ENCODE data around the gene CDS2. TPM values are rescaled to one million over a fixed set of nuclear protein-coding genes. Genes with fewer than 3 reads are reported as not detected.

The CDS2 gene
- total and polyA plus RNA-seq, 2 of the 13 experiments (the other 11 are each of a cell fraction or from before 2014, with no cell fraction given): 81.3 to 153 TPM

DNA sequence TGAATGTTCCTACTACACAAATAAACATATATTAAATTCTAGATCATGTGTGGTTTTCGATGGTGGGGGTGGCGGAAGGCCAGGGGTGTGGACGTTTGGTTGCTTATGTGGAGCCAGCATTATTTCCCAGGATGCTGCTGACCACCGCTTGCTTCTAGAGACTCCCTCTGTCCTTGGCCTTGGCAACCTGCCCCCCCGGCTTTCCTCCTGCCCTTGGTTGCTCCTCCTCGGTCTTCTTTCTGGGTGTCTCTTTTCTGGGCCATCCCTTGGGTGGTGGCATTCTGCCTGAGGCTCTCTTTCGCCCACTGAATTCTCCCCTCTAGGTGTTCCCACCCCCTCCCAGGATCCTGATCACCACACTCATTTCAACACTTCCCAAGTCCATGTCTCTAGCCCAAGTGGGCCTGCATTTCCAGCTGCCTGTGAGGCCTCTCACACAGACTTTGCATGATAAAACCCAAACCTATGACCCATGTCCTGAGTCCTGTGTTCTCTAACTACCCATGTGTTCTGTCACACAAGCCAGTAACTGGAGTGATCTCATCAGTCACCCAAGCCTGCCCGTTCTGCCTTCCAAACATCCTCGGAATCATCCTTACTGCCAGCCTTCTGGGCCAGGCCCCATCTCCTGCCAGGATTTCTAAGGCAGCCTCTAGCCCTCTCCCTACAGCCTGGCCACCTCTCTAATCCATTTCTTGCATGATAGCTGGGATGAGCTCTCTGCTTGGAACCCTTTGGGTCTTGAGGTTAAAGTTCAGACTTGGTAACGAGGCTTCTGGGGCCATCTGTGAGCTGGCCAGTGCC, 71.2 kb downstream of the CDS2 start:
- DNase-seq (ENCODE audit: low spot score): no peak
- Histone ChIP-seq H4K20me1 (ENCODE audit: insufficient read depth, low read length) (no peaks in the 10 kb centered on the region), H3K4me3 (replicated peaks in 1 of 3; ENCODE audit: insufficient read depth in 1 of 3, low read depth in 2 of 3, low read length in 3 of 3) (no peak overlapping the region), H3K36me3 (replicated peaks in 1 of 2; ENCODE audit: control insufficient read depth in 1 of 2, insufficient read depth in 2 of 2, low read length in 2 of 2) (peaks cover 5 to 35% of the 10 kb centered on the region in 2 experiments), H3K4me1 (ENCODE audit: insufficient read depth, low read length) (peaks cover 13% of the 10 kb centered on the region), H3K9me3 (ENCODE audit: low read length) (no peaks in the 10 kb centered on the region), H3K79me2 (ENCODE audit: insufficient read depth, low read length) (no peaks in the 10 kb centered on the region), H3K4me2 (ENCODE audit: low read depth, low read length) (no peak overlapping the region), H3K27me3 (ENCODE audit: control insufficient read depth in 1 of 2, insufficient read depth in 2 of 2, low read length in 2 of 2) (no peaks in the 10 kb centered on the region), H3K9ac (ENCODE audit: insufficient read depth, low read depth, low read length) (no peak overlapping the region), H3K27ac (ENCODE audit: extremely low read length, insufficient read depth, low read length) (no peak overlapping the region), H2AFZ (ENCODE audit: low read length) (no peak overlapping the region)
- in situ Hi-C loops (cut with HindIII; ENCODE audit: extremely low pct_ligation_motif_present, low pct_unique_long_range_greater_than_20kb) (no loop called here), intact Hi-C loops (cut with micrococcal nuclease; ENCODE audit: unreplicated experiment) (loop anchor here (1.0 kb wide), 1 partner anchor 12 kb away; no protein-coding TSS in a partner anchor)
- CTCF ChIA-PET (ENCODE audit: low intra/inter-chr PET ratio, low total read pairs): no interaction called here
- TF ChIP-seq NBN (conservative IDR thresholded peaks at IDR 0.05): no peak
- TF ChIP-seq EED (CRISPR knock-in tag; IDR thresholded peaks at IDR 0.05): peak; percentile 61; the same call in 1 of the 2 replicates
- 0 out of 2 replicates have a peak, but pooled peaks have one; percentile 15 for TF ChIP-seq ZNF598 (CRISPR knock-in tag; IDR thresholded peaks at IDR 0.05; ENCODE audit: borderline replicate concordance)
- no peak for TF ChIP-seq ARNT (IDR thresholded peaks at IDR 0.05)
- 0 out of 2 replicates have a peak, but pooled peaks have one; percentile 52 for TF ChIP-seq ZNF704 (CRISPR knock-in tag; IDR thresholded peaks at IDR 0.05; ENCODE audit: borderline replicate concordance)
- TF ChIP-seq ZNF619 (CRISPR knock-in tag; IDR thresholded peaks at IDR 0.05): no peak
- TF ChIP-seq GTF3A (CRISPR knock-in tag; conservative IDR thresholded peaks at IDR 0.05): 0 out of 2 replicates have a peak, but pooled peaks have one; percentile 57
- no peak for TF ChIP-seq MAZ (IDR thresholded peaks at IDR 0.05; ENCODE audit: borderline replicate concordance, low read depth, low read length)
- no peak for TF ChIP-seq MAZ (CRISPR knock-in tag; IDR thresholded peaks at IDR 0.05; ENCODE audit: low read depth)
- TF ChIP-seq ATF7-NPFF (CRISPR knock-in tag; IDR thresholded peaks at IDR 0.05; ENCODE audit: low read depth): no peak
- TF ChIP-seq ZNF557 (CRISPR knock-in tag; IDR thresholded peaks at IDR 0.05): no peak
- TF ChIP-seq NFKB2 (CRISPR knock-in tag; IDR thresholded peaks at IDR 0.05; ENCODE audit: borderline replicate concordance): no peak
- no peak for TF ChIP-seq REL (CRISPR knock-in tag; conservative IDR thresholded peaks at IDR 0.05)
- TF ChIP-seq CREBL2 (CRISPR knock-in tag; IDR thresholded peaks at IDR 0.05; ENCODE audit: borderline replicate concordance): no peak
- TF ChIP-seq ETV6 (CRISPR knock-in tag; conservative IDR thresholded peaks at IDR 0.05): no peak
- no peak for TF ChIP-seq RORA (CRISPR knock-in tag; IDR thresholded peaks at IDR 0.05)
- TF ChIP-seq TBX2 (CRISPR knock-in tag; IDR thresholded peaks at IDR 0.05; ENCODE audit: borderline replicate concordance): 0 out of 2 replicates have a peak, but pooled peaks have one; percentile 33
- TF ChIP-seq ZFP37 (CRISPR knock-in tag; IDR thresholded peaks at IDR 0.05; ENCODE audit: borderline replicate concordance): no peak
- TF ChIP-seq ZNF720 (CRISPR knock-in tag; IDR thresholded peaks at IDR 0.05): no peak
- TF ChIP-seq ZNF891 (CRISPR knock-in tag; IDR thresholded peaks at IDR 0.05): no peak
- no peak for TF ChIP-seq ZNF747 (CRISPR knock-in tag; IDR thresholded peaks at IDR 0.05; ENCODE audit: borderline replicate concordance)
- FAIRE-seq: no peak
- no peak for ATAC-seq
- no TSS peak for BruUV-seq (replicated peaks)
- 90% methylated on average over 10 of the region's 10 CpGs for WGBS (ENCODE audit: low lambda C conversion rate)
- POLR2A ChIA-PET: interaction anchor here (2.0 kb wide), 1 partner anchor 71 kb away, joined by 6 read pairs; the partner anchor contains the start of gene CDS2

Measured in HepG2 (cell line).